KBM-7 (cell line): ENCODE results near the gene COIL.
"Not testable (repeated sequence)": the region's sequence is repeated elsewhere in the genome, so short reads cannot be mapped to it uniquely, and the experiment has no call there.

ENCODE experiments used
- DNase-seq: peaks from one replicate; pipeline ENCODE4 v3.0.0-alpha.2; 2015
- in situ Hi-C: fragments of 300-500 bp; cut with MboI; formaldehyde crosslinking; loops from 2 replicates; pipeline ENCODE4 v1.14.3; 2020; ENCODE audit warnings: low sequenced_read_pairs, low pct_unique_long_range_greater_than_20kb, mixed read lengths

COIL gene

DNA sequence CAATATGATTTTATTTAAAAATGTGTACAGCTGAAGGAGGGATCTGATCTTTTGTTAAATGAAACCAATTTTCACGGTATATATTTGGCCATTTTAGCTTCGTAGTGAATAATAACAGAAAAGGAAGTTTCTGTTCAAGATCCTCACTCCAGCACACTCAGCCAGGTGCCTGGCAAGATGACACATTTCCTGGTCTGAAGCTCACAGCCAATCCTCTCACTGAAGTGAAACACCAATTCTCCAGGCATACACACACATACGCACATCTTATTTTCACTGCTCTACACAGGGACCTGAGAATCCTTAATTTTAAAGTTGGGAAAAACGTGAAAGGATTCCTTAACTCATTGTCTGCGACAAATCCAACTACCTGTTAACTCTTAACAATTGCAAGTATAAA lies 22.6 kb downstream of the COIL start:
- in situ Hi-C loops, result not testable (repeated sequence)

DNA sequence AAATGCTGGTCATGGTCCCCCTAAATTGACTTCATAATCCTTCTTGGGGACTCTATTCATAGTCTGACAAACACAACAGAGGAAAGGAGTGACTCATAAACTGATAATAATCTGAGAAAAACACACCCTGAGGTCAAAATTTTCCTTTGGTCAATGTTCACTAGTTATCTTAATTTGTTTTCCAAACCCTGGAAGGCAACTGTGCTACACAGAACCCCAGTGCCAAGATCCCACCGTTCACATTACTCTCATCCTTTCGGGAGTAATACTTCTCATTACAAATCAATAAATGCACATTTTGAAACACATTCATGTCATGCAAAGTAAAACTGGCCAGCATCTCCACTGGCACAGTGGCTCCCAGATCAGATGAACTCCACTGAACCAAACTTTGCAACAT lies 23.2 kb downstream of the COIL start:
- no peak for DNase-seq
- in situ Hi-C loops, result no loop called here

More for the DNA sequence above, 22.6 kb downstream of the COIL start:
- not testable (repeated sequence) for DNase-seq

DNA sequence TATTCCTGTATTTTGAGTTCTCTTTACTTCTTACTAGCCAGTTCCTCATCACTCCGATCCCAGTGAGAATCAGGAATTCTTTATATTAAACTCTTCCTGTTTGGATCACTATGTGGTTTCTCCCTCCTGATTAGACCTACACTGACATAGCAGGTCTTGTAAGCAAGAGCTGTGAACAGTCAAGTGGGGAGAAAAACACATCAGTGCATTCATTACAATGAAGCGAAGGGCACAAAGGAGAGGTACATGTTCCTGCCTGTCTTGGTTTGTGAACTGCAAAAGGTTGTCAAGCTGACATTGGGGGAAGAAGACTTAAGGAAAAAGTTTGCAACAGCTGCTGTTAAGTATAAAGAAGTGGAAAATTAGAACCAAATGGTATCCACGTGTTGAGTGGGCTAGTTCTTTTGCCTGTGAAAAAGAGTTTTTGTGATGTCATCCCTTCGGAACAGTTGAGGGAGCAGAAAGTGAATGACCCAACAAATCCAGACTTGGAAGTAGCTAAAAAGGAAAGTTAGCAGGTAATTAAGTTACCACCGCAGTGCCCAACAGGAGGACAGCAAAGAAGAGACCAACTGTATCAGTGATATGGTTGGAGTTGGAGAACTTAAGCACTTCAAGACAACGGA lies 24.0 kb downstream of the COIL start:
- in situ Hi-C loops, result no loop called here
- DNase-seq, result no peak

DNA sequence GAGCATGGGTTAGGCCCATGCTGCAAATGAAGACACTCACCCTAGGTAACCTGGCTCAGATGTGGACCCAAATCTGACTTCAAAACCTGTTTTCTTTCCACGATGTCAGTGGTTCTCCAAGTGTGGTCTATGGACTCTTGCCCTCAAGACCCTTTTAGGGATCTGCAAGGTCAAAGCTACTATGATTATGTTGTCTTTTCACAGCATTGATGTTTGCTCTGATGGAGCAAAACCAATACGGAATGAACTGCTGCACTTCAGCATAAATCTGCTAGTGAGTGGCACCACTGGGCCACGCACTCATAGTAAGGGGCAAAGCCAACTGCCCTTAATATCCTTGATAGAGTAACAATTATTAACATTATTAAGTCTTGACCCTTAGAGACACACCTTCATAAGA lies 25.4 kb downstream of the COIL start:
- in situ Hi-C loops, result no loop called here
- no peak for DNase-seq

DNA sequence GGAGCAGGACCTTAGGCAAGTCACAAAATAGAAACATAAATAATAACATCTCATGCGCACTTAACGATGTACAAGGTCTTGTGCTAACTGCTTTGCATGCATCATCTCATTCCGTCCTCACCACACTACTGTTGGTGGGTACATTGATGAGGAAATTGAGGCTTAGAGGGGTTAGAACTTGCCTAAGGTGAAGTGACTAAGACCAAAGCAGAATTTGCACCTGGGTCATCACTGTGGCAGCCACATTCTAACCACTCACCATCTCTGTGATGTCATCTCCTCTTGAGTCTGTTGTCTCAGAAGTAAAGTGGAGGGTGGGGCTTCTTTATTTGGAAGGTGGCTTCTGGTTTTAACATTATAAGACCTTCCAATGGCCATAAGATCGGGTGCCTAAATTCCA lies 26.6 kb downstream of the COIL start:
- in situ Hi-C loops, result no loop called here
- DNase-seq, result no peak

DNA sequence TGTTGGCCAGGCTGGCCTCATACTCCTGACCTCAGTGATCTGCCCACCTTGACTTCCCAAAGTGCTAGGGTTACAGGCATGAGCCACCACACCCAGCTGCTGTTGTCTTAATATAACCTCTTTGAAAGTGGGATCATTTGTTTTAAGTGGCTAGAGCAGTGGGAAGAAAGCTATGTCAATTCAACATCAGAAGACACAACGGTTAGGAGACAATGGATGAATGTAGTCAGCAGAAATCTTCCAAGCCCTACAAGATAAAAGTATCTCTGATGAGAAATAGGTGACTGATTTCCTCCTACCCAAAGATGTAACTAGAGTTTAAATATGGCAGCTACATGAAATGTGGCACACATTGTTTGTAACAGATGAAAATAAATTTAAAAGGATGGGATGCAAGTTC lies 27.0 kb downstream of the COIL start:
- in situ Hi-C loops, result no loop called here

DNA sequence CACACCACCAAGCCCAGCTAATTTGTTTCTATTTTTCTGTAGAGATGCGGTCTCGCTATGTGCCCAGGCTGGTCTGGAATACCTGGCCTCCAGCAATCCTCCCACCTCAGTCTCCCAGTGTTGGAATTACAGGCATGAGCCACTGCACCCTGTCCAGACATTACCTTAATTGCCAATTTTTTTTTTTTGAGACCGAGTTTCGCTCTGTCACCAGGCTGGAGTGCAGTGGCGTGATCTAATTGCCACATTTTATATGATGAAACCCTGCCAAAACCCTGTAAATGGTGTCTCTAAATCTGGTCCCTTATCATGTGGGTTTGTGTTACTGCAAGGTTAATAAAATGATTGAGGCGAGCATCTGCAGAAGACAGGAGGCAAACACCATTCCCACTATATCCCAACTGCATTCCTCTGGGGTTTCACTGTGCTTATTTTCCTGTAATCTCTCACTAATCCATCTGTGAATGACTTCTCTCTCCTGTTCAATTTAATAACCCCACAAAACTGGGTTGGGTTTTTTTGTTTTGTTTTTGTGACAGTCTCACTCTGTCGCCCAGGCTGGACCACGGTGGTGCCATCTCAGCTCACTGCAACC lies 27.6 kb downstream of the COIL start:
- no peak for DNase-seq
- in situ Hi-C loops, result no loop called here

More for the DNA sequence above, 27.0 kb downstream of the COIL start:
- DNase-seq, result no peak

DNA sequence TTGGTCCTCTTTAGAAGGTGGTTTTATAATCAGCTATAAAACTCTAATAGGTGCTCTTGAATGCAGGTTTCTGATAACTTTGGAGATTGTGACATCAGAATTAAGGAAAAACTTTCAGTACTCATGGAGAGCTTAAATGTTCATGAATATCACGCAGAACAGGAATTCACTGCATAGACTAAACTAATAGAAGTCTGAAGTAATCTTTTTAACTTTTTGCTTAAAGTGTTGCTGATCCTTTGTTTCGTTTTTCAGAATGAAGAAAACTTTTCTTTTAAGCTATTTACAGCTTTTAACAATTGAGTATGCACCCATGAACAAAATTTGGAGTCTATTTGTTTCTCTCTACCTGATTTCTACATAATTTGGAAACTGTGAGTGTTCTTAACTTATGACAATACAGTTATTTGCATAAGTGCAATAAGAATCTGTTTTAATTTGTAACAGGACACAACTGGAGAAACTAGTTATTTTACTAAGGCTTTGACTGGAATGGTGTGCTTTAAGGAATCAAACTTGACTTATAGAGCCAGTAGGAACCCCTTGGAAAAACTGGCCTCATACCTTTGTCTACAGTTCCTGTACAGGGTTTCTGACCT lies 30.0 kb downstream of the COIL start:
- in situ Hi-C loops, result no loop called here
- DNase-seq, result no peak

DNA sequence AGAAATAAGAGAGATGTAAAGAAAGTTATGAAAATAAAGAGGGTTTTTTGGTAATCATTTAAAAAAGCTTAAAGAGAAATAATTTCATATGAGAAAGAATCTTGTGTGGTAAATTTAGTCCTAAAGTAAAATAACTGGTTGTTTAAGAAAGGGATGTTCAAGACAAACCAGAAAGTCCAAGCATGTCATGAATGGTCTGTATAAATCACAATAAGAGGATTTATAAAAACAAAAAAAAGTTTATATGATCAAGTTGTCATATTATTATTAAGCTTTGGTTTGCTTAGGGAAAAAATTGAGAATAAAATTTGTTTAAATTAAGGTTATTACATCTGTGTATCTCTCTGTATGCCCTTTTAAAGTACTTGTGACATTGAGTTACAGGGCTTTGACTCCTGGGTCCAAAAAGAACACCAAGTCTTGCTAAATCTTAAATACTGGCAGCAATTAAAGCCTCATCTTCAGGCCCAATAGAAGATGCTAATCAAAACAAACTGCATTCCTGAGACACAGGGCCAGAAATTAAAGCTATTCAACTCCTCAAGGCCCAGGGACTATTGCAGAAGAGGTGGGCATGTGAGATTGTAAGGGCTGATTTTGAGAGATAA lies 31.4 kb downstream of the COIL start:
- in situ Hi-C loops, result no loop called here
- peak; percentile 29 for DNase-seq

DNA sequence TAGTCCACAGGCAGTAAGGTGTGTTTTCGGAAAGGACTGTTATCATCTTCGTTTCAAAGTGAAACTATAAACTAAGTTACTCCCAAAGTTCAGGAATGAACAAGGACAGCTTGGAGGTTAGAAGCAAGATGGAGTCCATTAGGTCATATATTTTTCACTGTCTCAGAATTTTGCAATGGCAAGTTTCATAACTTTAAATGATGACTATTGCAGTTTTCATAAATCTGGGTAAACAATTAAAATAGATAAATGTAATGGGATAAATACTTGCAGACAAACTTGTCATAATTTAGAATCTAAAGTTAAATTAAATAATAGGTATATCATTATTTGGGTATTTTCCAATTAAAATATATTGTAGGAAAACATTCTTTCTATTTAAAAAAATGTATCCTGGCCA lies 32.3 kb downstream of the COIL start:
- DNase-seq, result no peak
- in situ Hi-C loops, result no loop called here

DNA sequence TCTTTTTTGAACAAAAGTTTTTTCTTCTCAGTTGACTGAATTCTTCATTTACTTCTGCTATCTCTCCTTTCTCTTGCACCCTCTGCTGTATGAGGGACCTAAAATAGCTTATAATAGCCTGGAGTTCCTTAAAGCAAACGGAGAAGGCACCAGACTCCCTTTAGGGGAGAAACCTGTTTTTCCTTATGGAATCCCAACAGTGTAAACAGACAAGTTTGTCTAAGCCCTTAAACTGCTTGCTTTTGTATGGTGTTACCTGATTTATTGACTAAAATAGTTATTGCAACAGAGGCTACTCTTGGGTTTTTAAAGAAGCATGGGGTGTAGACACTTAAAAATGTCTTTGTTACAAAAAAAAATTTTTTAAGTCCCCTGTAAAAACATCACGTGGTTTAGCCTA lies 34.1 kb downstream of the COIL start:
- in situ Hi-C loops, result no loop called here
- no peak for DNase-seq

DNA sequence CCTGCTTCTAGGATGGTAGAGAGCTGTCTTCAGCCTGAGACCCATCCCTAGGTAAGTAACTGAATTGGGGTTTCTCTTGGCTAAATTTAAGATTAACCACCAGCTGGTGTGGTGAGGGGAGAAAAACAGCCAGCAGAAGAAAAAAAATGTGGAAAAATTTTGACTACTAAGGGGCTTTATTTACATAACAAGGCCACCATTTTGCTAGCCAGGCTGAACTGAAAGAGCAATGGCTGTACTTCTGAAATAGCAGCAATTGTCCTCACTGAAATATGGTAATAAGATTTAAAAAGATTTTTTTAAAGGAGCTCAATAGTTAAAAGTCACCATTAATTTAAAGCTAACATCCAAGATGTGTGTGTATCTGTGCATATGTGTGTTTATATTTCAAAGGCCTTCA lies 34.6 kb downstream of the COIL start:
- no peak for DNase-seq
- in situ Hi-C loops, result no loop called here

DNA sequence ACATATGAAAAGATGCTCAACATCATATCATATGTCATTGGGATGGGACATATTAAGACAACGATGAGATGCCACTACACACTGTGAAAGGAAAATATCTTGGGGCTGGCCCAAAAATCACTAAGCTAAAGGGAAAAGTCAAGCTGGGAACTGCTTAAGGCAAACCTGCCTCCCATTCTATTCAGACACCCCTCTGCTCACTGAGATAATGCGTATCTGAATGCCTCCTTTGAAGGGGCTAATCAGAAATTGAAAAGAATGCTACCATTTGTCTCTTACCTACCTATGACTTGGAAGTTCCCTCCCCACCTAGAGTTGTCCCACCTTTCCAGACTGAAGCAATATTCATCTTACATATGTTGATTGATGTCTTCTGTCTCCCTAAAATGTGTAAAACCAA lies 35.8 kb downstream of the COIL start:
- in situ Hi-C loops, result no loop called here
- DNase-seq, result no peak

DNA sequence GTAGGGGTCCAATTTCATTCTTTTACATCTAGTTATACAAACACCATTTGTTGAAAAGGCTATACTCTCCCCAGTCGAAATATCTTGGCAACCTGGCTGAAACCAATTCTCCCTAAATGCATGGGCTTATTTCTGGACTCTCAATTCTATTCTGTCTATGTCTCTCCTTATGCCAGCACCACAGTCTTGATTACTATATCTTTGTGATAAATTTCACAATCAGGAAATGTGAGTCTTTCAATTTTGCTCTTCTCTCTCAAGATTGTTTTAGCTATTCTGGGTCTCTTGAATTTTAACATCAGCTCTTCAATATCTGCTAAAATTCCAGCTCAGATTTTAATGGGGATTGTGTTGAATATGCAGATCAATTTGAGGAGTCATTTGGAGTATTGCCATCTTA lies 41.1 kb downstream of the COIL start:
- DNase-seq, result no peak
- in situ Hi-C loops, result no loop called here

DNA sequence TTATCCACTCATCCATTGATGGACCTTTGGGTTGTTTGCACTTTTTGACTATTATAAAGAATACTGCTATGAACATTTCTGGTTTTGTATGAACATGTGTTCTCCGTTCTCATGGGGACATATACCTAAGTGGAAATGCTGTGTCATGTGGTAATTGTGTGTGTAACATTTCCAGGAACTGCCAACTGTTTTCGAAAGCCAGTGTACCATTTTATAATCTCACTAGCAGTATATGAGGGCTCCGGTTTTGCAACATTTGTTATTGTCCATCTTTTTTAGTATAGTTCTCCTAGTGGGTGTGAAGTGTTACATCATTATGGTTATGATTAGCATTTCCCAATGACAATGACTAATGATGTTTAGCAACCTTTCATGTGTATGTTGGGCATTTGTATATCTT lies 41.9 kb downstream of the COIL start:
- in situ Hi-C loops, result no loop called here

DNA sequence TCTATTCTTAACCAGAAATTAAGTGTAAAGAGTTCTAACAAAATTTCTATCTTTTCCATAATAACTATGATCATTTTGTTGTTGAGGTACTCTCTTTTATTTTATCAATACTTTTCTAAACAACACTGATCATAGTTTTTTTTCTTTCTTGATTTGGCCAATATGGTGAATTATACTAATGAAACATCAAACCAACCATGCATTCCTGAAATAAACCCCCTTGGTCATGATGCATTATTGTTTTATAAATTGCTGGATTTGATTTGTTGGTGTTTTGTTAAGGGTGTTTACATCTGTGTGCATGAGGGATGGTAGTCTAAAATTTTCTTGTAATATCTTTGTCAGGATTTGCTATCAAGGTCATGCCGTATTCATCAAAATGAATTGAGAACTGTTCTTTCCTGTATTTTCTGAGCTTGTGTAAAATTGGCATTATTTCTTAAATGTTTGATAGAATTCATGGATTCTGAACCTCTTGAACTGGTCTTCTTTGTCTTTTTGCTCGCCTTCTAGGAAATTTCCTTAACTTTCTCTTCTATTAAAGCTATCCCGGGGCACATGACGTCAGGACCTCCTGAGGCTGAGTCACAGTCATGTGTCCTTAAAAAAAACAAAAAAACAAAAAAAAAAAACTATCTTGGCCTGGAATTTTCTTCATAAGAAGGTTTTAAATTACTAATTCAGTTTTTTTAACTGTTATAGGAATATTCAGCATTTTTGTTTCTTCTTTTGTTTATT lies 43.1 kb downstream of the COIL start:
- in situ Hi-C loops, result no loop called here
- DNase-seq, result no peak

More for the DNA sequence above, 41.9 kb downstream of the COIL start:
- DNase-seq, result peak; percentile 40

DNA sequence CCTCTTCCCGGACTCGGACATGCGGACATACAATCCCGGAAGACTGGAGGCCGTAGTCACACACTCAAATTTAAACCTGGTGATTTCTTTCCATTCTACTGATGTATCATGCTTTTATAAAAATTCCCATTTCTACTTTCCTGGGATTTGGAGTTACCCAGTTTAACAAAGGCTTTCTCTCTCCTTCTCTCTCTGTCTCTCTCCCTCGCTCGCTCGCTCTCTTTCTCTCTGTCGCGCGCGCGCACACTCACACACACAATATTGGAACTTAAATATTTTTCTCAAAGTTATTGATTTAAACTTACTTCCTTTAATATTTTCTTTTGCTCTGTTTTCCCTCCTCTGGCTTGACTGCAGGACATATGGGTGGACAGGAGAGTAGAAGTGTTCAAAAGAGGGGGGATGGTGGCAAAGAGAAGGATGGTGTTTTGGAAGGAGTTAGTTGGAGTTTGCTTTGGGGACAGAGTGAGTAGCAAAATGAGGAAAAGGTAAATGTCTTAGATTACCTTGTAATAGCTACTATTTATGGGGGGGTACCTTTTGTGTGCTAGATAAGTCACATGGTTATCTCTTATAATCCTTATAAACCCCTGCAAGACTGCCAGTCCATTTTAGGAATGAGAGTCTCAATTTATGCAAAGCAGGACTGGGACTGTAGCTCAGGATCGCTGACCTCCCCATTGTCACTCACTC lies 46.1 kb downstream of the COIL start:
- in situ Hi-C loops, result no loop called here
- DNase-seq, result no peak

DNA sequence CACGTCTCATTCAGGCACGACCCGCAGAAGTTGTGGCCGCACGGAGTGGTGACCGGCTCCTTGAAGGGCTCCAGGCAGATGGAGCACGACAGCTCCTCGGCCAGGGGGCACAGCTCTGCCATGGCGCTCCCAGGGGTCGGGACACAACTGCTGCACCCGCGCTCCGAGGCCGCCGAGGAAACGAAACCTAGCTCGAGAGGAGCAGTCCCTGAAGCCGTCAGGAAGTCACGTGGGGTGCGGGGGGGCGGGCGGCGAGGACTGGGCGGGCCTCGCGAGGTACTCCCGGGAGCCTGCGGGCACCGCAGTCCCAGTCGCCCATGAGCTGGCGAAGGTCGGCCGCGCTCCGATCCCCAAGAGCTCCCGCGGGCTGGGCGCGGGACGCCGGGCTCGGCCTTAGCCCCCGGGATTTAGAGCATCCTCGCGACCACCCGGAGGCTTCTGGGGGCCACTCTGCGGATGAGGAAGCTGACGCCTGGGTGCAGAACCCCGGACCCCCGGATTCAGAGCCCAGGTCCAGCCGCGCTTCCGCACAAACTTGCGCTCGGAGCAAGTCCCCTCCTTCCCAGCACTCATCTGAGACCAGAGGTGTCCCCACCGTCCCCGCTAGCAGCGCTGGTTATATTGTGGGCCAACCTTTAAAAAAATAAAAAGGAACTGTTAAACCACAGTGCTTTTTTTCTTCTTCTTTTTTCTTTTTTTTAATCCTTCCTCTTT lies 46.8 kb downstream of the COIL start, which contains the start of gene TRIM25:
Gene TRIM25, minus strand, starts transcription at position 183 of the 714 bp plus-strand sequence. Its CDS starts 61 bp downstream, at position 122.
- in situ Hi-C loops, result no loop called here
- DNase-seq, result peak; percentile 90
